Suppressor macrophage treated with lipopolysaccharide for 4 hours (primary cell): ENCODE measurements around the gene CD44.

Experiments
- DNase-seq: peaks from one replicate; pipeline ENCODE4 v3.0.0-alpha.2; 2020

Gene CD44

GRCh38 chr11:35160902-35161597 lies 22.1 kb downstream of the CD44 start:
- no peak for DNase-seq

GRCh38 chr11:35162745-35163144 lies 23.8 kb downstream of the CD44 start:
- peak; percentile 82 for DNase-seq

GRCh38 chr11:35163209-35163608 lies 24.2 kb downstream of the CD44 start:
- DNase-seq, result no peak

DNA sequence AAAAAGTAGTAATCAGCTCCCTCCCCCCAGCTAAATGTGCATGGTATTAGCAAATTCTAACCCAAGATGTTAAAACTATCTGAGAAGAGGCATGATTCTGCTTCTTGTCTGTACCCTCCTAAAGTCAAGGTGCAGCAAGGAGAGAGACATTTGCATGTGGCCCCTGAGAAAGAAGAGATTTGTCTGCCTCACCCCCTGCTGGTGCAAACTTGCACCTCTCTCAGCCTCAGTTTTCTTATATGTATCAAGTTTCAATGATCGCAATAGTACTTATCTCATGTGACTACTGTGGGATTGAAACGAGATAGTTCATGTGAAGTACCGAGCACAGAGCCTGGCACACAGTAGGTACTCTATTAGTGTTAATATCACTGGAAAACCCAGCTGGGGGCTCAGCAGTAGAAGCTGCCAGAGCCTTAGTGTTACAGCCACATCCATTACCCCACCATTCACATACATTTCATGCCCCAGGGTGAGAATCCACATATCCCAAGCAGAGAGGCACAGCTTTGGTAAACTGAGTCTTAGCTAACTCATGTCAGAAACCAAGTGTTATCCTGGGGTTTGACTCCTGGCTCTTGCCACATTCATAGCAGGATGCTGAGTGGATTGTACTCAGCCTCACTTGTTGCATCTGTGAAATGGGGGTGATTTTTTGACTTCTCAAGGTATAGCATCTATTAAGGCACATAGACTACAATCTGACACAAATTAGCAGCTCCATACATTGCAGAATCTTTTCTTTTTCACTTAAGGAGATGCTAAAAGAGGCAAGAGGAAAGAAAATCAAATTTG lies 24.9 kb downstream of the CD44 start:
- no peak for DNase-seq

- no peak for DNase-seq
Measured at GRCh38 chr11:35165030-35165422, 26.1 kb downstream of the CD44 start.

GRCh38 chr11:35165423-35166368 lies 26.7 kb downstream of the CD44 start:
- no peak for DNase-seq

DNA sequence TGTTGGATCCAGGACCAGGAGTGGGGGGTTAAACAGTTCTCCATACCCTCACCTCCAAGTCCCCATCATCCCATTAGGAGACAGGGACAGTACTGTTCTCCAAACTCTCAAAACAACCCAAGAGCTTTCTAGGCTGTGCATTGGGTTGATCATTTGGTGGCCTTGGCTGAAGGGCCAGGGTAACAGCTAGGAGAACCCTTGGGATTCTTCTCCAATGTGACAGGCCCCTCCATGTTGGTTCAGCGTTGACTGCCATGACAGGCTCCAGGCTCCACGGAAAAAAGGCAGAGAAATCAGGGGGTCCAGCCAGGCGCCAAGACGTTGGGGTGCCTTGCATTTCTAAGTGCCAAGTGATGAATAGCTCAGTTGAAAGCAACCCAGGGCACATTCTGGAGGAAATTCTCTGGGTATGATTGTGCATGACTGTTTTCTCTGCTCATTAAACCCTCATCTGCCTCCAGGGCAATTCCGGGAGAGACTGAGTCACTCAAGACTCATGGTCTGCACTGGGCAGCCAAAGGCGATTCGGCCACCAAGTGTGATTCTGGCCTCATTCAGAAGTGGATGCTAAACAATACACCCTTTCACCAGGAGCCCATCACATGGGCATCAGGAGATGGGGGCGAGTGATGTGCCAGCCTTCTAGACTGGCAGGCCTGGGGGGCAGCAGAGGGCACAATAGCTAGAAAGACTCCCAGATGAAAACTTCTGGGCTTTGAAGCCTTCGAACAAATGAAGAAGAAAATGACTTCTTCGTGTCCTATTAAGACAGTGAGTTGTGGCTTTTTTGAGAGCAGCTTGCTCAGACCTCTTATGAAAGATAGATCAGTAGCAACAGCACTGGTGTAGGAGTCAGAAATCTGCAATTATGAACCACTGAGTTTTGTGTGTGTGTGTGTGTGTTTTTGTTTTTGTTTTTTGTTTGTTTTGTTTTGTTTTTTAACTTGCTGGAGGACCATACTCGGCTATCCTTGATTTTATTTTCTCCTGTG lies 27.7 kb downstream of the CD44 start:
- DNase-seq, result peak; percentile 63

DNA sequence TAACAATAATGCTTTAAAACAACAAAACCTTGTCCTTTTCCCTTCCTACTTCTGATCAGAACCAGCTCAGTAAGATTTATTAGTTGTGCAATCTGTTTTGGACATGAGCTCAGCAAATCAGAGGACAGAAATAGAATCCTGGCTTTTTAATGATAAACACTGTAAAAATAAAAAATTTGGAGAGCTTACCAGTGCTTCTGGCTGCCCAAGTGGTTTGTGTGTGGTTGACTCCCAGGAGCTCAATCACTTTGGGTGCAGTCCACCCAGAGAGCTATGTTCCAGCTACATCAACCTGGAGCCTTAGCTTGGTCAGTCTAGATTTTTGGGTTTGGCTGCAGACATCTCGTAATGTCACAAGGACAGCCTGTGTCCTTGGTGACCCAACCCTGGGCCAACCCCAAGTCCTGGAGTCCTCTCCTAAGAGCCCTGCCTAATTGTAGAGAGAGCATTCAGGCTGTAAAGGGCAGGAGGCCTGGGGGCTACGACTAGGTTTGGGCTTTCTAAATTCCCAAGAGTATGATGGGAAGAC lies 28.5 kb downstream of the CD44 start:
- DNase-seq, result no peak

DNA sequence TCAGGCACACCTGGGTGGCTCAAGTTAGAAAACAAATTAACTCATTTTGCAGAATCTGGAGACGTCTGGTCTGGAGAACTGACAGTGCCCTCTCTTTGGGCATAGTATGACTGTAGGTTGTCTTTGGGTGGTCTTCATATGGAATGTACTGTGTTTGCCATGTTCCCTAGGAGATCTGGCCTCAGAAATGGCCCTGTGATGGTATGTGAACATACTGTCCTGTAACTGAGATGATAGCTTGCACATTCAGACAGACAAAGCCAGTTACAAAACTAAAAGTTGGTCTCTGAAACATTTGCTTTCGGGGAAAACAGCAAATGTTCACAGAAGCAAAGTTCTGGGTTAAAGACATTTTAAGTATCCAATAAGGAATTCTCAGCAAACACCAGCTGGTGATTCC lies 29.7 kb downstream of the CD44 start:
- DNase-seq, result no peak

GRCh38 chr11:35169112-35169511 lies 30.1 kb downstream of the CD44 start:
- DNase-seq, result no peak

GRCh38 chr11:35169754-35170153 lies 30.8 kb downstream of the CD44 start:
- no peak for DNase-seq

DNA sequence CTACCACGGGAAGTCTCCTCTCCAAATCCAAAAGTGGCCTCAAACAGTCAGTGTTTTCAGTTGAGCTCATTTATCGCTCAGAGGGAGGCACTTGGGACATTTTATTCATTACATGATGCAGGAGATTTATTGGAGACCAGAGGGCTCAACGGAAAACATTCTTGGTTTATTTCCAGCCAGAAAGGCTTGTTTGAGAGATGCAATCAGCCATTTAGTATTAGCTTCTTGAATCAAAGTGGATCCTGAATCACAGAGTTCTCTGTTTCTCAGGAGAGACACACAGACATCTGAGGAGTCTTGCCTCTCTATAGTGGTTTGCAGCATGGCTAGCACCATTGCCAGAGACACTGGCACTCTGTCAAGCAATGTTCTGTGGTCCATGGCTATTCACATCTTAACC lies 31.5 kb downstream of the CD44 start:
- no peak for DNase-seq

DNA sequence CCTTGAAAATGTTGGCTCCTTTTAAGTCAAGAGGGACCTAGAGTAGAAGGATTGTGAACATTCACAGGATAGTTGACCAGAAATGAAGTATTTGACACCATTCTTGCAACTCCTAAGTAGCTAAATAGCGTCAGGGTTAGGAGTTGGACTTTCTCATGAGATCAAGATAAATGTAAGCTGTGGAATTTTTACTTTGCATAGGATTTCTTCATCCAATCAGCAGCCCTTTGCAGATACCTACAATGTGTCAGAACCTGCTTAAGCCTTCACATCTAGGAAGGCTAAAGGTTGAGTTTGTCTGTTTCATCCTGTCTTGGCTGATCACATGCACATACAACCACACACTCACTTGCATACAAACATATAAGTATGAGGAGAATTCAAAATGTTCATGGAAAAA lies 32.3 kb downstream of the CD44 start:
- DNase-seq, result no peak

DNA sequence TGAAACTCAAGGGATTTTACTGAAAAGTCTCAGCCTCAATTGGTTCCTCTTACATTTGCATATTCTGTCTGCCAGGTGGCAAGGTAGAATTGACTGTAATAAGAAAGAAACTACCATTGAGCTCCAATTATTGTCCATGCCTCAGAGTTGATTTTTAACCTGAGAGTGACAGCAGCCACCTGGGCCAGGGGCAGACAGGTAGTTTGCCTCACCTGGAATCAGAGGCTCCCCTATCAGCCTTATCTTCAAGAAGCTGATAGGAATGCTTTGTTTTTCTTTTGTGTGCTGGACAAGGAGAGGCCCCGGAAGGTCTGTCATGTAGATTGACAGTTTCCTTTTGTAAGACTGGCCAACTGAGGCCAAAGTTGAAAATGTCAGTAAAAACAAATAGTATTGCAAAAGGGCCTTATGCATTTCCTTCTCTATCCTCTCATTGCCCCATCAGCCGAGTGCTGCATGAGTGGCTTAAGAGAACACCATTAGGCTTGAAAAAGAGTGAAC lies 34.1 kb downstream of the CD44 start:
- peak; percentile 56 for DNase-seq

- no peak for DNase-seq
Measured at GRCh38 chr11:35173616-35174566, 34.9 kb downstream of the CD44 start.

DNA sequence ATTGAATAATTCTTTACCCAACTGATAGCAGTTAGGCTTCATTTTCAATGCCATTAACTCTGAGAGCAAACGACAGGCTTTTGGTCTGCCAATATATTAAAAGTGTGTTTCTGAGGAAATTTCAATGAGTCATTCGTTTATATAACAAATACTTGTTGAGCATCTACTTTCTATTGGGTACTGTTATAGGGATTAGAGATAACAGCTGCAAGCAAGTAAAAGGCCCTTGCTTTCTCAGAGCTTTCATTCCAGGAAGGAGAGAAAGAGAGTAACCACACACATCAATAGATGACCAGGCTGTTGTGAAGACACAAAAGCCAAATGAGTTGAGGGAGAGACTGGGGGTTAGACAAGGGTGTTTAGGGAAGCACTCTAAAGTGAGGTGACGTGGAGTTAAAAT lies 35.7 kb downstream of the CD44 start:
- no peak for DNase-seq

GRCh38 chr11:35177370-35177769 lies 38.4 kb downstream of the CD44 start:
- DNase-seq, result no peak

DNA sequence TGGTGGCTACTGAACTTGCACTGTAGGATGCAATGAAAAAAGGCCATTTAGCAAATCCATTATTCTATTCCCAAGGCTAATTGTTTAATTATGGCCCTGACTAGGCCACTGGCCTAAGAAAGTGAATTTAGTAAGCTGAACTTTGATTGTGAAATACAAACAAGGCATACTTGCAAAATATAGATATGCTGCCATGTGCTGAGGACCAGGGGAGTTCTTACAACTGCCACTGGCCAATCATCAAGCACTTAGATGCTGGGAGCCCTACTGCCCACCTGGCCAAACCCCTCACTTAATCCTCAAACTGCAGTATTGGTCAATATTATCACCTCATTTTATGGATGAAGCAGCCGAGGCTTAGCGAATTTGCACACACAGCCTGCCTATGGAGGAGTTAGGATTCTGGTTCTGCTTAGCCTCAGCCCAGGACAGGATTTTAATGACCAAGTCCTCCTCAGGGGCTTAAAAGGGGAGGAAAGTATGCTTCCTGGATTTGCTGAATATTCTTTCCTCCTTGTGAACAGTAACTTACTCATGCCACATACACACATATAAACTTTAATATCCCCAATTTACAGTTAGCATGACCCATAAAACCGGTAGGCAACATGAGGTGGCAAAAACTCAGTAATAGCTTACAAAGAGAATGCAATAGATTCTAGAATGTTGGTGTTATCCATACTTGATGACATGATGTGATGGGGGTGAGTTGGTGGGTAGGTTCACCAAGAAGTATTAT lies 39.3 kb downstream of the CD44 start:
- DNase-seq, result no peak

DNA sequence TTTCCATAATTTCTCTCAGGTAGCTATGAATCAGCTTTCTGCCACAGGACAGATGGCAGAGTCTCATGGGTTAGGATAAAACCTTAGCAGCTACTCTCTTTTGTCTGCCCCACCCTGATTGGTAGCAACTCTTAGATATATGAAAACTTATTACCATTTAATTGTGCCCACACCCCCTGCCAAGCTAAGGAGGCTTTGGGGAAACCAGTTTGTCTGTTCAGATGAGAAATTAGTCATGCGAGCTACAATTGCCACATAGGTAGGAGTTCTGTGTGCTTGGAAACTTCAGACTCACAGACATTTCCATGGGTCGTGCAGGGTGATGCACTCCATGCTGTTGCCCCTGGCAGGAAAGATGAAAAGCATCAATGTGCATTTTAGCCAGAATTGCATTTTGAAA lies 39.9 kb downstream of the CD44 start:
- DNase-seq, result peak; percentile 39
